Neural progenitor cell (in vitro differentiated cells): Measurements from ENCODE around the gene HMGN1. TPM values are rescaled to one million over a fixed set of nuclear protein-coding genes. Genes with fewer than 3 reads are reported as not detected.

ENCODE experiments used
- DNase-seq: peaks from one replicate; pipeline ENCODE4 v3.0.0-alpha.2; 2016; ENCODE audit warnings: low spot score
- H2AFZ ChIP-seq: fragments of 200-600 bp; sonication (generic); replicated peaks from 2 replicates; pipeline ENCODE4 v1.6.1; 2016; ENCODE audit warnings: antibody characterized with exemption
- H3F3A ChIP-seq: fragments of 200-600 bp; sonication (generic); 2 replicates; pipeline ENCODE4 v1.6.1; 2016; ENCODE audit warnings: antibody characterized with exemption, low read depth
- H3K27ac ChIP-seq: fragments of 200-600 bp; sonication (generic); 2 replicates; pipeline ENCODE4 v1.5.1; 2016; ENCODE audit warnings: mild to moderate bottlenecking
- H3K27me3 ChIP-seq: fragments of 200-600 bp; sonication (generic); 2 replicates; pipeline ENCODE4 v1.6.1; 2016; ENCODE audit warnings: mild to moderate bottlenecking, moderate library complexity
- H3K36me3 ChIP-seq: fragments of 200-600 bp; sonication (generic); 2 replicates; pipeline ENCODE4 v1.5.1; 2016
- H3K4me1 ChIP-seq: fragments of 200-600 bp; sonication (generic); 2 replicates; pipeline ENCODE4 v1.6.1; 2016; ENCODE audit warnings: mixed run types
- H3K4me2 ChIP-seq: fragments of 200-600 bp; sonication (generic); 2 replicates; pipeline ENCODE4 v1.6.1; 2016
- H3K4me3 ChIP-seq: fragments of 200-600 bp; sonication (generic); 2 replicates; pipeline ENCODE4 v1.5.1; 2016
- H3K79me2 ChIP-seq: fragments of 200-600 bp; sonication (generic); 2 replicates; pipeline ENCODE4 v1.6.1; 2016; ENCODE audit warnings: low read depth
- H3K9ac ChIP-seq: fragments of 200-600 bp; sonication (generic); 2 replicates; pipeline ENCODE4 v1.6.1; 2016
- H3K9me3 ChIP-seq: fragments of 200-600 bp; sonication (generic); 2 replicates; pipeline ENCODE4 v1.5.1; 2016; ENCODE audit warnings: low read depth
- H4K20me1 ChIP-seq: fragments of 200-600 bp; sonication (generic); 2 replicates; pipeline ENCODE4 v1.6.1; 2016; ENCODE audit warnings: low read depth
- H3K27ac Mint-ChIP-seq: 3 replicates; pipeline ENCODE4 v1.8.0; 2021; ENCODE audit warnings: mixed read lengths
- H3K27me3 Mint-ChIP-seq: 2 replicates; pipeline ENCODE4 v1.8.0; 2022; ENCODE audit warnings: low read depth, mild to moderate bottlenecking, inconsistent platforms, moderate library complexity, mixed read lengths; ENCODE audit not compliant: insufficient read depth
- H3K36me3 Mint-ChIP-seq: 3 replicates; pipeline ENCODE4 v1.8.0; 2021; ENCODE audit warnings: mixed read lengths
- H3K4me1 Mint-ChIP-seq: 3 replicates; pipeline ENCODE4 v1.8.0; 2021; ENCODE audit warnings: mixed read lengths
- H3K4me3 Mint-ChIP-seq: 3 replicates; pipeline ENCODE4 v1.8.0; 2021; ENCODE audit warnings: mild to moderate bottlenecking, moderate library complexity, mixed read lengths
- H3K9me3 Mint-ChIP-seq: 3 replicates; pipeline ENCODE4 v1.8.0; 2020; ENCODE audit warnings: mixed read lengths
- EZH2 ChIP-seq: fragments of 200-600 bp; sonication (generic); IDR thresholded peaks from 2 replicates; pipeline ENCODE4 v1.6.1; 2017; ENCODE audit warnings: antibody characterized with exemption, mild to moderate bottlenecking, moderate library complexity
- EZH2phosphoT487 ChIP-seq: fragments of 200-600 bp; sonication (generic); IDR thresholded peaks from 2 replicates; pipeline ENCODE4 v1.6.1; 2017; ENCODE audit warnings: antibody characterized with exemption
- total RNA-seq: library from RNA; depleted of rRNA; stranded (reverse); fragments of >200 nt; gene quantifications from 2 replicates; pipeline ENCODE4 v1.2.3, GENCODE V29; 2015; ENCODE audit warnings: low replicate concordance
- TF ChIP-seq, protein P1 (sequence below): fragments of 200-600 bp; sonication (generic); IDR thresholded peaks from 2 replicates; pipeline ENCODE4 v1.5.1; 2017; ENCODE audit warnings: antibody characterized with exemption, mild to moderate bottlenecking

The HMGN1 gene
- total RNA-seq, 1 donor from 2014 or later: 903 TPM

DNA sequence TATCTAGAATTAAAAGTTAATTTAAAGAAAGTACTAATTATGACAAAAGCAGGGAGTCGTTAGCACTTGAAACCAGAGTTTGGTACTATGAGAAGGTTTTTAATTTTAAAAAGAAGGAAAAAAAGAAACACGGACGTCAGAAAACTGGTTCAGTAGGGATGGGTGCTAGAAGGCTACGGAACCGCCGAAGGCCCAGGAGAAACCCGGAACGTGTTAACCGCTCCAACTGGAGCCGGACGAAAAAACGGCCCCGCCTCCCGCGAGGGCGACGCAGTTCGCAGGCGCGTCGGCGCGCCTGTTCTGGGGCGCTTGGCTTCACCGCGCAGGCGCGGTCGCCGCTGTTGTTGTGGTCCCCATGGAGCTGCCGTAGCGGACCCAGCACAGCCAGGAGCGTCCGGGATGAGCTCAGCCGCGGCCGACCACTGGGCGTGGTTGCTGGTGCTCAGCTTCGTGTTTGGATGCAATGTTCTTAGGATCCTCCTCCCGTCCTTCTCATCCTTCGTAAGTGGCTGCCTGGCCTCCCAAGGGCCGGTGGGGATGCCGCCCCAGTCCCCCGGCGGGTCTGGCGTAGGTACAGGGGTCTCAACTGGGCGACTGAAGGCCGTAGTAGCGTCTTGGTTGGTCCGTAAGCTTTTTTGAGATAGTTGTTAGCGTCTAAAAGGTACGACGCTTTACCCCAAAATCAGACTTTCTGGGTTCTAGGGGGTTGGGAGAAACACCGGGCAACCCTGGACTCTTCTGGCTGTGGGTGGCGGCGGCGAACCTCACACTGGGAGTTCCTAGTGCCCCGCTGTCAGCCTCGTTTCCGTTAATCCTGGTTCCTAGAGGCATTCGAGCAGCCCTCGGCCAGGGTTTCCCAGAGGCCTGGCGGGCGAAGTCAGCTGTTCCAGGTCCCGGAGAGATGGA lies 31.4 kb upstream of the HMGN1 start:
- Histone ChIP-seq H3K4me3 (peak overlapping the region; percentile 80), H3K27ac (no peak overlapping the region), H3K4me1 (peaks cover 16% of the 10 kb centered on the region), H3F3A (peaks cover 20% of the 10 kb centered on the region), H3K9ac (peak overlapping the region; percentile 21), H4K20me1 (peaks cover 4% of the 10 kb centered on the region), H3K36me3 (no peaks in the 10 kb centered on the region), H3K9me3 (no peaks in the 10 kb centered on the region), H2AFZ (peak overlapping the region; percentile 75), H3K4me2 (peak overlapping the region; percentile 94), H3K79me2 (peaks cover 19% of the 10 kb centered on the region), H3K27me3 (no peaks in the 10 kb centered on the region)
- H3K9me3 Mint-ChIP-seq: no peaks in the 10 kb centered on the region
- peaks cover 4% of the 10 kb centered on the region for H3K36me3 Mint-ChIP-seq
- DNase-seq: peak; percentile 98
- H3K4me1 Mint-ChIP-seq: peaks cover 12% of the 10 kb centered on the region
- peak overlapping the region; percentile 93 for H3K4me3 Mint-ChIP-seq
- H3K27me3 Mint-ChIP-seq: no peaks in the 10 kb centered on the region
- peak overlapping the region; percentile 87 for H3K27ac Mint-ChIP-seq
- TF ChIP-seq EZH2phosphoT487 (no peak), EZH2 (no peak)
- TF ChIP-seq, protein P1, sequence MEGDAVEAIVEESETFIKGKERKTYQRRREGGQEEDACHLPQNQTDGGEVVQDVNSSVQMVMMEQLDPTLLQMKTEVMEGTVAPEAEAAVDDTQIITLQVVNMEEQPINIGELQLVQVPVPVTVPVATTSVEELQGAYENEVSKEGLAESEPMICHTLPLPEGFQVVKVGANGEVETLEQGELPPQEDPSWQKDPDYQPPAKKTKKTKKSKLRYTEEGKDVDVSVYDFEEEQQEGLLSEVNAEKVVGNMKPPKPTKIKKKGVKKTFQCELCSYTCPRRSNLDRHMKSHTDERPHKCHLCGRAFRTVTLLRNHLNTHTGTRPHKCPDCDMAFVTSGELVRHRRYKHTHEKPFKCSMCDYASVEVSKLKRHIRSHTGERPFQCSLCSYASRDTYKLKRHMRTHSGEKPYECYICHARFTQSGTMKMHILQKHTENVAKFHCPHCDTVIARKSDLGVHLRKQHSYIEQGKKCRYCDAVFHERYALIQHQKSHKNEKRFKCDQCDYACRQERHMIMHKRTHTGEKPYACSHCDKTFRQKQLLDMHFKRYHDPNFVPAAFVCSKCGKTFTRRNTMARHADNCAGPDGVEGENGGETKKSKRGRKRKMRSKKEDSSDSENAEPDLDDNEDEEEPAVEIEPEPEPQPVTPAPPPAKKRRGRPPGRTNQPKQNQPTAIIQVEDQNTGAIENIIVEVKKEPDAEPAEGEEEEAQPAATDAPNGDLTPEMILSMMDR: no peak

- Histone ChIP-seq H3K27me3 (no peaks in the 10 kb centered on the region), H4K20me1 (peaks cover 4% of the 10 kb centered on the region), H3K36me3 (no peaks in the 10 kb centered on the region), H2AFZ (peak overlapping the region; percentile 91), H3K4me3 (no peak overlapping the region), H3K4me2 (peak overlapping the region; percentile 38), H3K4me1 (peaks cover 16% of the 10 kb centered on the region), H3K9me3 (no peaks in the 10 kb centered on the region), H3K27ac (no peak overlapping the region), H3K9ac (no peak overlapping the region), H3F3A (peaks cover 31% of the 10 kb centered on the region), H3K79me2 (peaks cover 17% of the 10 kb centered on the region)
- Mint-ChIP-seq H3K4me3 (peak overlapping the region; percentile 13), H3K27me3 (no peaks in the 10 kb centered on the region), H3K27ac (no peak overlapping the region), H3K9me3 (no peaks in the 10 kb centered on the region), H3K4me1 (peaks cover 16% of the 10 kb centered on the region), H3K36me3 (peaks cover 3% of the 10 kb centered on the region)
- no peak for DNase-seq
- TF ChIP-seq EZH2 (no peak), EZH2phosphoT487 (no peak)
- TF ChIP-seq, protein P1: no peak
Observed at GRCh38 chr21:39377444-39378050, 28.7 kb upstream of the HMGN1 start.

GRCh38 chr21:39375446-39375845 lies 26.6 kb upstream of the HMGN1 start:
- Histone ChIP-seq H3K9ac (no peak overlapping the region), H3K27me3 (no peaks in the 10 kb centered on the region), H3K79me2 (no peaks in the 10 kb centered on the region), H3K4me2 (no peak overlapping the region), H4K20me1 (no peaks in the 10 kb centered on the region), H3K36me3 (no peaks in the 10 kb centered on the region), H3K4me1 (peaks cover 9% of the 10 kb centered on the region), H3K27ac (no peak overlapping the region), H3K9me3 (no peaks in the 10 kb centered on the region), H3K4me3 (no peak overlapping the region), H2AFZ (no peak overlapping the region), H3F3A (peaks cover 21% of the 10 kb centered on the region)
- Mint-ChIP-seq H3K27me3 (no peaks in the 10 kb centered on the region), H3K4me1 (peaks cover 6% of the 10 kb centered on the region), H3K27ac (no peak overlapping the region), H3K9me3 (no peaks in the 10 kb centered on the region), H3K4me3 (no peak overlapping the region), H3K36me3 (no peaks in the 10 kb centered on the region)
- no peak for TF ChIP-seq EZH2
- no peak for TF ChIP-seq EZH2phosphoT487
- TF ChIP-seq, protein P1: no peak
- no peak for DNase-seq
